ENCODE results near the gene KRT74. TPM values are rescaled to one million over a fixed set of nuclear protein-coding genes. Genes with fewer than 3 reads are reported as not detected.

The KRT74 gene
- total RNA-seq, 1 donor = not detected

DNA sequence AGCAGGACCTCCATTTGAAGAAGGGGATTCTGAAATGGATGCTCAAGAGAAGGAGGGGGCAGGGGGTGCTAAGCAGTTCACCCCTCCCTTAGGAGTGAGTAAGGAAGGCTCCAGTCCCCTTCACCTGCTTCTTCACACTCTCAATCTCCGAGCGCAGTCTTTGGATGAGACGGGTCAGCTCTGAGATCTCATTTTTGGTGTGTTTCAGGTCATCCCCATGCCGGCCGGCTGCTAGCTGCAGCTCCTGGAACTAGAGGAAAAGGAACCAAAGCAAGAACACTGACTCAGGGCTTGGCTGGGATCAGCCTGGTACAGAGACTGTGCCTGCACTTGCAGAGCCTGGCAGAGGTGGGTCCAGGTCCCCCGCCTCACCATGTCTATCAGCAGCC, 37.4 kb upstream of the KRT74 start:
- Histone ChIP-seq H2AFZ (ENCODE audit: low read length) (no peak overlapping the region), H3K27ac (ENCODE audit: low read depth, low read length) (no peak overlapping the region), H3K79me2 (ENCODE audit: insufficient read depth, low read length) (no peaks in the 10 kb centered on the region), H3K4me1 (ENCODE audit: insufficient read depth, low read length) (peaks cover 3% of the 10 kb centered on the region), H3K9me3 (ENCODE audit: low read depth, low read length) (no peaks in the 10 kb centered on the region), H3K36me3 (ENCODE audit: insufficient read depth, low read length) (no peaks in the 10 kb centered on the region), H3K4me2 (ENCODE audit: insufficient read depth, low read length) (no peak overlapping the region), H3K4me3 (ENCODE audit: insufficient read depth, low read length) (no peak overlapping the region), H3K27me3 (ENCODE audit: insufficient read depth, low read length) (peaks cover 40% of the 10 kb centered on the region), H4K20me1 (ENCODE audit: insufficient read depth, low read length) (no peaks in the 10 kb centered on the region)
- DNase-seq (ENCODE audit: insufficient read length, low spot score, missing footprints) = no peak
- TF ChIP-seq, protein P1, sequence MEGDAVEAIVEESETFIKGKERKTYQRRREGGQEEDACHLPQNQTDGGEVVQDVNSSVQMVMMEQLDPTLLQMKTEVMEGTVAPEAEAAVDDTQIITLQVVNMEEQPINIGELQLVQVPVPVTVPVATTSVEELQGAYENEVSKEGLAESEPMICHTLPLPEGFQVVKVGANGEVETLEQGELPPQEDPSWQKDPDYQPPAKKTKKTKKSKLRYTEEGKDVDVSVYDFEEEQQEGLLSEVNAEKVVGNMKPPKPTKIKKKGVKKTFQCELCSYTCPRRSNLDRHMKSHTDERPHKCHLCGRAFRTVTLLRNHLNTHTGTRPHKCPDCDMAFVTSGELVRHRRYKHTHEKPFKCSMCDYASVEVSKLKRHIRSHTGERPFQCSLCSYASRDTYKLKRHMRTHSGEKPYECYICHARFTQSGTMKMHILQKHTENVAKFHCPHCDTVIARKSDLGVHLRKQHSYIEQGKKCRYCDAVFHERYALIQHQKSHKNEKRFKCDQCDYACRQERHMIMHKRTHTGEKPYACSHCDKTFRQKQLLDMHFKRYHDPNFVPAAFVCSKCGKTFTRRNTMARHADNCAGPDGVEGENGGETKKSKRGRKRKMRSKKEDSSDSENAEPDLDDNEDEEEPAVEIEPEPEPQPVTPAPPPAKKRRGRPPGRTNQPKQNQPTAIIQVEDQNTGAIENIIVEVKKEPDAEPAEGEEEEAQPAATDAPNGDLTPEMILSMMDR (IDR thresholded peaks at IDR 0.05; ENCODE audit: extremely low read depth, low read depth, low read length) = no peak

DNA sequence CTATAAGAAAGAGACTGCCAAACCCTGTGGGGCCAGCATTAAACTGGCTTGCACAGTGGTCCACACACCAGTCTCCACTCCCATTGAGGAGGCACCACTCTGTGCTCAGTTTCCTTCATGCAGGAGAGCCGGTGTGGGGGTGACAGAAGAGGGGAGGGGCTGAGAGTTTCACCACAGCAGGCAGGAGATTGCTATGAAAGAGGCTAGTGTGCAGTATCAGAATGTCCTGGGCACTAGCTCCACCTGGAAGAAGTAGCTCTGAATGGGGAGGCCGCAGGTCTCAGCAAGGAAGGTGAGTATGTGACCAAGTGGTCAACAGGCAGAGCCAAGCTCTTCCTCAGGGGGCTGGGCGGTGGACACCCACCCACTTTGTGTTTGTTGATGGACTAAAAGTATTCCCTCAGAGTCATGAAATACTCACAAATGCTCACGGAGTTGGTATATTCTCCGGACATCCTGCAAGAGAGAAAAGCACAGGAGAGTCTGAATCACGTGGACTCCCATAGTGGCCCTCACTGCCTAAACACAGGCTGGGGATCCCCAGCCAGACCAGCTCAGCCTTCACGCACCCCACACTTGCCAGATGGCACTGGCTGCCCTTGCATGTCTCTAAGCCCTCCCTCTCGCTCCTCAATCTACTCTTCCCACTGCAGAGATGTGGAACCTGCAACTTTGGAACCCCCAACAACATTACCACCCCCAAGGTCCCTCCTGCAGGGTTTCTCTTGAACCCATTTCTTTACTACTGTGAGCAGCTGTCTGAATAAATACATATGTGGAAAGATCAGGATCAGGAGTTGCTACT, 35.4 kb upstream of the KRT74 start:
- Histone ChIP-seq H3K4me3 (ENCODE audit: insufficient read depth, low read length) (no peak overlapping the region), H2AFZ (ENCODE audit: low read length) (no peak overlapping the region), H4K20me1 (ENCODE audit: insufficient read depth, low read length) (no peaks in the 10 kb centered on the region), H3K4me1 (ENCODE audit: insufficient read depth, low read length) (no peaks in the 10 kb centered on the region), H3K27me3 (ENCODE audit: insufficient read depth, low read length) (peaks cover 40% of the 10 kb centered on the region), H3K9me3 (ENCODE audit: low read depth, low read length) (no peaks in the 10 kb centered on the region), H3K4me2 (ENCODE audit: insufficient read depth, low read length) (no peak overlapping the region), H3K36me3 (ENCODE audit: insufficient read depth, low read length) (no peaks in the 10 kb centered on the region), H3K79me2 (ENCODE audit: insufficient read depth, low read length) (no peaks in the 10 kb centered on the region), H3K27ac (ENCODE audit: low read depth, low read length) (no peak overlapping the region)
- TF ChIP-seq, protein P1 (IDR thresholded peaks at IDR 0.05; ENCODE audit: extremely low read depth, low read depth, low read length) = no peak
- no peak for DNase-seq (ENCODE audit: insufficient read length, low spot score, missing footprints)

DNA sequence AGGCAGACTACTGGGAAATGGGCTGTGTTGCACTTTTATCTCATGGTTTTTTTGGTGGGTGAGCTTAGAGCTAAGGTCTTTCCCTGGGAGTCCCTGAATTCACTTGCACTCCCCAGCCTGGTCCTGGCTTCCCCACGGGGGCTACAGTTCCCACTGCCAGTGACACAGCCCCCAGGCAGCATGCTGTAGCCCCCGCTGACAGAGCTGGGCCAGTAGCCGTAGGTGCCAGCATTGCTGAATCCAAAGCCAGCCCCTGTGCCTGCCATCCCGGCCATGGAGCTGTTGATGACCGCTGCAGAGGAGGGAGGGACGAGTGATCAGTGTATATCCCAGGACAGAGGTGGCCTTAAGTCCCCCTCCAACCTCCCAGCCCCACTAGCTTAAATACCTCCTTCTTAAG, 34.5 kb upstream of the KRT74 start:
- Histone ChIP-seq H3K79me2 (ENCODE audit: insufficient read depth, low read length) (no peaks in the 10 kb centered on the region), H3K4me1 (ENCODE audit: insufficient read depth, low read length) (no peaks in the 10 kb centered on the region), H3K27me3 (ENCODE audit: insufficient read depth, low read length) (peaks cover 40% of the 10 kb centered on the region), H3K4me2 (ENCODE audit: insufficient read depth, low read length) (no peak overlapping the region), H2AFZ (ENCODE audit: low read length) (no peak overlapping the region), H3K4me3 (ENCODE audit: insufficient read depth, low read length) (no peak overlapping the region), H3K36me3 (ENCODE audit: insufficient read depth, low read length) (no peaks in the 10 kb centered on the region), H3K27ac (ENCODE audit: low read depth, low read length) (no peak overlapping the region), H4K20me1 (ENCODE audit: insufficient read depth, low read length) (no peaks in the 10 kb centered on the region), H3K9me3 (ENCODE audit: low read depth, low read length) (no peaks in the 10 kb centered on the region)
- DNase-seq (ENCODE audit: insufficient read length, low spot score, missing footprints) = no peak
- TF ChIP-seq, protein P1 (IDR thresholded peaks at IDR 0.05; ENCODE audit: extremely low read depth, low read depth, low read length) = no peak

DNA sequence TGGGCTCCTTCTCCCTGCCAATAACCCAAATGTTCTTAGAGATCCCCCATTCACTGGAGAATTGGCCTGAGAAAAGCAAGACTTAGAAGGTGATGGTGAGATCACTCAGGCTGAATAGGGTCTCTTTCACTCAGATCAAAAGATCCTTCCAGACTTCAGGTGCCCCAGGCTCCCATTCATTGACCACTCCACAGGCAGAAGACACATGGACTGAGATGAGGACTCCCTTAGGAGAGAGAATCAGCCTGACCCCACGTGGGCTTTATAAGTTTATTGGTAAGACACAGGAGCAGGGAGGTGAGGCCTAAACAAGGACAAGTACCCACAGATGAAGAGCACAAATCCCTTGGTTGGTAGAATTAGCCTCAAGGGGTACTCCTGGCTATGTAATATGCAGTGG, 33.7 kb upstream of the KRT74 start:
- no peaks in the 10 kb centered on the region for H3K9me3 ChIP-seq (ENCODE audit: low read depth, low read length)
- no peaks in the 10 kb centered on the region for H4K20me1 ChIP-seq (ENCODE audit: insufficient read depth, low read length)
- no peak overlapping the region for H3K4me2 ChIP-seq (ENCODE audit: insufficient read depth, low read length)
- no peak for DNase-seq (ENCODE audit: insufficient read length, low spot score, missing footprints)
- H3K27ac ChIP-seq (ENCODE audit: low read depth, low read length) = no peak overlapping the region
- TF ChIP-seq, protein P1 (IDR thresholded peaks at IDR 0.05; ENCODE audit: extremely low read depth, low read depth, low read length) = no peak
- no peaks in the 10 kb centered on the region for H3K4me1 ChIP-seq (ENCODE audit: insufficient read depth, low read length)
- H3K4me3 ChIP-seq (ENCODE audit: insufficient read depth, low read length) = no peak overlapping the region
- H3K79me2 ChIP-seq (ENCODE audit: insufficient read depth, low read length) = no peaks in the 10 kb centered on the region
- peaks cover 45% of the 10 kb centered on the region for H3K27me3 ChIP-seq (ENCODE audit: insufficient read depth, low read length)
- H3K36me3 ChIP-seq (ENCODE audit: insufficient read depth, low read length) = no peaks in the 10 kb centered on the region
- no peak overlapping the region for H2AFZ ChIP-seq (ENCODE audit: low read length)
